A549 (cell line): ENCODE data around the gene TUBB3.
"Not testable (repeated sequence)": the region's sequence is repeated elsewhere in the genome, so short reads cannot be mapped to it uniquely, and the experiment has no call there.

Experiments used
- BCL3 ChIP-seq: fragments of >200 bp; sonication (Bioruptor Twin); formaldehyde crosslinking; IDR thresholded peaks from 3 replicates; pipeline ENCODE4 v1.6.1; 2016
- EHMT2 ChIP-seq: fragments of 200-600 bp; sonication (generic); IDR thresholded peaks from 2 replicates; pipeline ENCODE4 v1.6.1; 2016; ENCODE audit warnings: antibody characterized with exemption, low read depth, mild to moderate bottlenecking, moderate library complexity
- HDAC2 ChIP-seq: fragments of 200-600 bp; sonication (generic); IDR thresholded peaks from 2 replicates; pipeline ENCODE4 v1.6.1; 2016
- JUNB ChIP-seq: fragments of >200 bp; sonication (Bioruptor Twin); formaldehyde crosslinking; IDR thresholded peaks from 2 replicates; pipeline ENCODE4 v1.6.1; 2016
- MYC ChIP-seq: IDR thresholded peaks from 2 replicates; pipeline ENCODE4 v1.6.1; 2012; ENCODE audit warnings: mild to moderate bottlenecking, inconsistent platforms, low read length, improper control_type of control experiment, borderline replicate concordance
- RAD21 ChIP-seq, 2 experiments: fragments of >200 bp in 1 of 2; sonication (Bioruptor Twin) in 1 of 2; formaldehyde crosslinking in 1 of 2; IDR thresholded peaks in 1 of 2; conservative IDR thresholded peaks in 1 of 2; 2 replicates in 1 of 2; 3 replicates in 1 of 2; pipeline ENCODE4 v1.6.1; 2012 to 2018; ENCODE audit warnings: inconsistent platforms in 1 of 2
- RARB ChIP-seq: fragments of 250-450 bp; sonication (Bioruptor Pico); IDR thresholded peaks from 2 replicates; pipeline ENCODE4 v1.8.0; 2021; ENCODE audit warnings: mild to moderate bottlenecking, moderate library complexity
- TF ChIP-seq, protein P1 (sequence below): fragments of >200 bp; sonication (Bioruptor Twin); formaldehyde crosslinking; IDR thresholded peaks from 3 replicates; pipeline ENCODE4 v1.5.1; 2016
- TF ChIP-seq, protein P2 (sequence below): IDR thresholded peaks from 2 replicates; pipeline ENCODE4 v1.6.1; 2012
- TF ChIP-seq, protein P3 (sequence below): fragments of 200-600 bp; sonication (generic); IDR thresholded peaks from 2 replicates; pipeline ENCODE4 v1.6.1; 2016; ENCODE audit warnings: antibody characterized with exemption, mild to moderate bottlenecking, moderate library complexity

DNA sequence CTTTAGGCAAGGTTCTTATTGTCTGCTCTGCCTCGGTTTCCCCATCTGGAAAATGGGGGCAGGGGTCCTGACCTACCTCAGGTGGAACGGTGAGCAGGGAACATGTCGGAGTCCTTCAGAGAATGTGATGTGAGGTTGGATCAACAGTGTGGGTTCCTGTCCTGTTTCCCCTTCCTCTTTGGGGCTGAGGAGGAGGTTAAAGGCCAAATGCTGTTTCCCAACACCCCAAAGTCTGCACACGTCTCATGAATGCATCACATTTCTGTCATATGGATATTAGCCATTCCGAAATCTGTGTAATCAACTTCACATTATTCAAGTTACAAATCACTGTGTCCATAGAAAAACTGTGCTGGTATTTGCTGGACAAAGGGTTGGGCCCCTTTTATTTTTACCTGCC is 44.3 kb downstream of the TUBB3 start:
- not testable (repeated sequence) for TF ChIP-seq EHMT2; JUNB; MYC; HDAC2; RARB (CRISPR knock-in tag); RAD21 (conservative IDR thresholded peaks at IDR 0.05 in 1 of 2, IDR thresholded peaks at IDR 0.05 in 1 of 2); BCL3
- TF ChIP-seq, protein P1, sequence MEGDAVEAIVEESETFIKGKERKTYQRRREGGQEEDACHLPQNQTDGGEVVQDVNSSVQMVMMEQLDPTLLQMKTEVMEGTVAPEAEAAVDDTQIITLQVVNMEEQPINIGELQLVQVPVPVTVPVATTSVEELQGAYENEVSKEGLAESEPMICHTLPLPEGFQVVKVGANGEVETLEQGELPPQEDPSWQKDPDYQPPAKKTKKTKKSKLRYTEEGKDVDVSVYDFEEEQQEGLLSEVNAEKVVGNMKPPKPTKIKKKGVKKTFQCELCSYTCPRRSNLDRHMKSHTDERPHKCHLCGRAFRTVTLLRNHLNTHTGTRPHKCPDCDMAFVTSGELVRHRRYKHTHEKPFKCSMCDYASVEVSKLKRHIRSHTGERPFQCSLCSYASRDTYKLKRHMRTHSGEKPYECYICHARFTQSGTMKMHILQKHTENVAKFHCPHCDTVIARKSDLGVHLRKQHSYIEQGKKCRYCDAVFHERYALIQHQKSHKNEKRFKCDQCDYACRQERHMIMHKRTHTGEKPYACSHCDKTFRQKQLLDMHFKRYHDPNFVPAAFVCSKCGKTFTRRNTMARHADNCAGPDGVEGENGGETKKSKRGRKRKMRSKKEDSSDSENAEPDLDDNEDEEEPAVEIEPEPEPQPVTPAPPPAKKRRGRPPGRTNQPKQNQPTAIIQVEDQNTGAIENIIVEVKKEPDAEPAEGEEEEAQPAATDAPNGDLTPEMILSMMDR: not testable (repeated sequence)
- TF ChIP-seq, protein P2, sequence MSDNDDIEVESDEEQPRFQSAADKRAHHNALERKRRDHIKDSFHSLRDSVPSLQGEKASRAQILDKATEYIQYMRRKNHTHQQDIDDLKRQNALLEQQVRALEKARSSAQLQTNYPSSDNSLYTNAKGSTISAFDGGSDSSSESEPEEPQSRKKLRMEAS: not testable (repeated sequence)
- TF ChIP-seq, protein P3, sequence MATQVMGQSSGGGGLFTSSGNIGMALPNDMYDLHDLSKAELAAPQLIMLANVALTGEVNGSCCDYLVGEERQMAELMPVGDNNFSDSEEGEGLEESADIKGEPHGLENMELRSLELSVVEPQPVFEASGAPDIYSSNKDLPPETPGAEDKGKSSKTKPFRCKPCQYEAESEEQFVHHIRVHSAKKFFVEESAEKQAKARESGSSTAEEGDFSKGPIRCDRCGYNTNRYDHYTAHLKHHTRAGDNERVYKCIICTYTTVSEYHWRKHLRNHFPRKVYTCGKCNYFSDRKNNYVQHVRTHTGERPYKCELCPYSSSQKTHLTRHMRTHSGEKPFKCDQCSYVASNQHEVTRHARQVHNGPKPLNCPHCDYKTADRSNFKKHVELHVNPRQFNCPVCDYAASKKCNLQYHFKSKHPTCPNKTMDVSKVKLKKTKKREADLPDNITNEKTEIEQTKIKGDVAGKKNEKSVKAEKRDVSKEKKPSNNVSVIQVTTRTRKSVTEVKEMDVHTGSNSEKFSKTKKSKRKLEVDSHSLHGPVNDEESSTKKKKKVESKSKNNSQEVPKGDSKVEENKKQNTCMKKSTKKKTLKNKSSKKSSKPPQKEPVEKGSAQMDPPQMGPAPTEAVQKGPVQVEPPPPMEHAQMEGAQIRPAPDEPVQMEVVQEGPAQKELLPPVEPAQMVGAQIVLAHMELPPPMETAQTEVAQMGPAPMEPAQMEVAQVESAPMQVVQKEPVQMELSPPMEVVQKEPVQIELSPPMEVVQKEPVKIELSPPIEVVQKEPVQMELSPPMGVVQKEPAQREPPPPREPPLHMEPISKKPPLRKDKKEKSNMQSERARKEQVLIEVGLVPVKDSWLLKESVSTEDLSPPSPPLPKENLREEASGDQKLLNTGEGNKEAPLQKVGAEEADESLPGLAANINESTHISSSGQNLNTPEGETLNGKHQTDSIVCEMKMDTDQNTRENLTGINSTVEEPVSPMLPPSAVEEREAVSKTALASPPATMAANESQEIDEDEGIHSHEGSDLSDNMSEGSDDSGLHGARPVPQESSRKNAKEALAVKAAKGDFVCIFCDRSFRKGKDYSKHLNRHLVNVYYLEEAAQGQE: not testable (repeated sequence)
